B cell (primary cell): Measurements from ENCODE around the gene APLF.

Source experiments
- EZH2 ChIP-seq: IDR thresholded peaks from 2 replicates; pipeline ENCODE4 v1.6.1; 2012; ENCODE audit warnings: borderline replicate concordance, low read depth, mild to moderate bottlenecking, moderate library complexity, low read length; ENCODE audit not compliant: insufficient read depth, poor library complexity, severe bottlenecking
- TF ChIP-seq, protein P1 (sequence below): fragments of 200-600 bp; IDR thresholded peaks from one replicate; pipeline ENCODE4 v1.8.0; 2022; ENCODE audit warnings: antibody characterized with exemption, mild to moderate bottlenecking

DNA sequence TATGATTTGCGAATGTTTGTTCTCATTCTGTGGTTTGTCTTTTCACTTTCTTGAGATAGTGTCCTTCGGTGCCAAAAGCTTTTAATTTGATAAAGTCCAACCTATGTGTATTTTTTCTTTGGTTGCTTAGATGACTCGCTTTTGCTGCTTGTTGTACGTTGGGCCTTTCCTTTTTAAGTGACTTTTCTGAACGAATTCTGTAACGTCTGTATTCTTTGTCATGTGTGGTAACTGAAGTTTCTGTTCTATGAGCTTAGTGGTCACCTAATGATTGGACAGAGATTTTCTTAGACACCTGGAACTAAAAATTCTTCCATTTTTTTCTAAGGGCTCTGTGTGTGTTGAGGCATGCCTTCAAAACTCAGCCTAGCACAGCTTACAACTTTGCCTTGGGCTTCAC is 156.4 kb downstream of the APLF start:
- TF ChIP-seq, protein P1, sequence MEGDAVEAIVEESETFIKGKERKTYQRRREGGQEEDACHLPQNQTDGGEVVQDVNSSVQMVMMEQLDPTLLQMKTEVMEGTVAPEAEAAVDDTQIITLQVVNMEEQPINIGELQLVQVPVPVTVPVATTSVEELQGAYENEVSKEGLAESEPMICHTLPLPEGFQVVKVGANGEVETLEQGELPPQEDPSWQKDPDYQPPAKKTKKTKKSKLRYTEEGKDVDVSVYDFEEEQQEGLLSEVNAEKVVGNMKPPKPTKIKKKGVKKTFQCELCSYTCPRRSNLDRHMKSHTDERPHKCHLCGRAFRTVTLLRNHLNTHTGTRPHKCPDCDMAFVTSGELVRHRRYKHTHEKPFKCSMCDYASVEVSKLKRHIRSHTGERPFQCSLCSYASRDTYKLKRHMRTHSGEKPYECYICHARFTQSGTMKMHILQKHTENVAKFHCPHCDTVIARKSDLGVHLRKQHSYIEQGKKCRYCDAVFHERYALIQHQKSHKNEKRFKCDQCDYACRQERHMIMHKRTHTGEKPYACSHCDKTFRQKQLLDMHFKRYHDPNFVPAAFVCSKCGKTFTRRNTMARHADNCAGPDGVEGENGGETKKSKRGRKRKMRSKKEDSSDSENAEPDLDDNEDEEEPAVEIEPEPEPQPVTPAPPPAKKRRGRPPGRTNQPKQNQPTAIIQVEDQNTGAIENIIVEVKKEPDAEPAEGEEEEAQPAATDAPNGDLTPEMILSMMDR, result no peak
- TF ChIP-seq EZH2, result no peak
